ENCODE measurements around the gene ST13. TPM values are rescaled to one million over a fixed set of nuclear protein-coding genes. Genes with fewer than 3 reads are reported as not detected.
A peak's percentile ranks its signal among the peaks of the same experiment; 100 is the strongest.

The ST13 gene
- total and polyA plus RNA-seq, 2 experiments from 2014 or later: 159 to 238 TPM

DNA sequence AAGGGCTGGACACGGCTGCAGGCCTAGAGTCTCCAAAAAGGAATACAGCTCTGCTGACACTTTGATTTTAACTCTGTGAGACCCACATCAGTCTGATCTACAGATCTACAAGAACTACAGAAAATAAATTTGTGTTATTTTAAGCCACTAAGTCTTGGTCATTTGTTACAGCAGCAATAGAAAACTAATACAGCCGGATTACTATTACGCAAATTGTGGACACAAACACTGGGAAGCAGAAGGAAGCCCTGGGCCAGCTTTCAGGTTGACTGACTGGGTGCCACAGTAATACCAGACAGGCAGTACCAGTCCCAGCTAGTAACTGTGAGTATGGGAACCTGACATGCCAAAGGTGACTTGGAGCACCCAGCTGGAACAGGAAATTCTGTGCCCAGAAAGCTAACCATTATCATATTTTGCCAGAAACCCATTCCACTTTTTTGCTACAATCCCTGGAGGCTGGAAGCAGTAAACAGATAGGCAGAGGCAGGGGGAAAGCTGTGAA lies 50.7 kb downstream of the ST13 start:
- TF ChIP-seq, protein P1, sequence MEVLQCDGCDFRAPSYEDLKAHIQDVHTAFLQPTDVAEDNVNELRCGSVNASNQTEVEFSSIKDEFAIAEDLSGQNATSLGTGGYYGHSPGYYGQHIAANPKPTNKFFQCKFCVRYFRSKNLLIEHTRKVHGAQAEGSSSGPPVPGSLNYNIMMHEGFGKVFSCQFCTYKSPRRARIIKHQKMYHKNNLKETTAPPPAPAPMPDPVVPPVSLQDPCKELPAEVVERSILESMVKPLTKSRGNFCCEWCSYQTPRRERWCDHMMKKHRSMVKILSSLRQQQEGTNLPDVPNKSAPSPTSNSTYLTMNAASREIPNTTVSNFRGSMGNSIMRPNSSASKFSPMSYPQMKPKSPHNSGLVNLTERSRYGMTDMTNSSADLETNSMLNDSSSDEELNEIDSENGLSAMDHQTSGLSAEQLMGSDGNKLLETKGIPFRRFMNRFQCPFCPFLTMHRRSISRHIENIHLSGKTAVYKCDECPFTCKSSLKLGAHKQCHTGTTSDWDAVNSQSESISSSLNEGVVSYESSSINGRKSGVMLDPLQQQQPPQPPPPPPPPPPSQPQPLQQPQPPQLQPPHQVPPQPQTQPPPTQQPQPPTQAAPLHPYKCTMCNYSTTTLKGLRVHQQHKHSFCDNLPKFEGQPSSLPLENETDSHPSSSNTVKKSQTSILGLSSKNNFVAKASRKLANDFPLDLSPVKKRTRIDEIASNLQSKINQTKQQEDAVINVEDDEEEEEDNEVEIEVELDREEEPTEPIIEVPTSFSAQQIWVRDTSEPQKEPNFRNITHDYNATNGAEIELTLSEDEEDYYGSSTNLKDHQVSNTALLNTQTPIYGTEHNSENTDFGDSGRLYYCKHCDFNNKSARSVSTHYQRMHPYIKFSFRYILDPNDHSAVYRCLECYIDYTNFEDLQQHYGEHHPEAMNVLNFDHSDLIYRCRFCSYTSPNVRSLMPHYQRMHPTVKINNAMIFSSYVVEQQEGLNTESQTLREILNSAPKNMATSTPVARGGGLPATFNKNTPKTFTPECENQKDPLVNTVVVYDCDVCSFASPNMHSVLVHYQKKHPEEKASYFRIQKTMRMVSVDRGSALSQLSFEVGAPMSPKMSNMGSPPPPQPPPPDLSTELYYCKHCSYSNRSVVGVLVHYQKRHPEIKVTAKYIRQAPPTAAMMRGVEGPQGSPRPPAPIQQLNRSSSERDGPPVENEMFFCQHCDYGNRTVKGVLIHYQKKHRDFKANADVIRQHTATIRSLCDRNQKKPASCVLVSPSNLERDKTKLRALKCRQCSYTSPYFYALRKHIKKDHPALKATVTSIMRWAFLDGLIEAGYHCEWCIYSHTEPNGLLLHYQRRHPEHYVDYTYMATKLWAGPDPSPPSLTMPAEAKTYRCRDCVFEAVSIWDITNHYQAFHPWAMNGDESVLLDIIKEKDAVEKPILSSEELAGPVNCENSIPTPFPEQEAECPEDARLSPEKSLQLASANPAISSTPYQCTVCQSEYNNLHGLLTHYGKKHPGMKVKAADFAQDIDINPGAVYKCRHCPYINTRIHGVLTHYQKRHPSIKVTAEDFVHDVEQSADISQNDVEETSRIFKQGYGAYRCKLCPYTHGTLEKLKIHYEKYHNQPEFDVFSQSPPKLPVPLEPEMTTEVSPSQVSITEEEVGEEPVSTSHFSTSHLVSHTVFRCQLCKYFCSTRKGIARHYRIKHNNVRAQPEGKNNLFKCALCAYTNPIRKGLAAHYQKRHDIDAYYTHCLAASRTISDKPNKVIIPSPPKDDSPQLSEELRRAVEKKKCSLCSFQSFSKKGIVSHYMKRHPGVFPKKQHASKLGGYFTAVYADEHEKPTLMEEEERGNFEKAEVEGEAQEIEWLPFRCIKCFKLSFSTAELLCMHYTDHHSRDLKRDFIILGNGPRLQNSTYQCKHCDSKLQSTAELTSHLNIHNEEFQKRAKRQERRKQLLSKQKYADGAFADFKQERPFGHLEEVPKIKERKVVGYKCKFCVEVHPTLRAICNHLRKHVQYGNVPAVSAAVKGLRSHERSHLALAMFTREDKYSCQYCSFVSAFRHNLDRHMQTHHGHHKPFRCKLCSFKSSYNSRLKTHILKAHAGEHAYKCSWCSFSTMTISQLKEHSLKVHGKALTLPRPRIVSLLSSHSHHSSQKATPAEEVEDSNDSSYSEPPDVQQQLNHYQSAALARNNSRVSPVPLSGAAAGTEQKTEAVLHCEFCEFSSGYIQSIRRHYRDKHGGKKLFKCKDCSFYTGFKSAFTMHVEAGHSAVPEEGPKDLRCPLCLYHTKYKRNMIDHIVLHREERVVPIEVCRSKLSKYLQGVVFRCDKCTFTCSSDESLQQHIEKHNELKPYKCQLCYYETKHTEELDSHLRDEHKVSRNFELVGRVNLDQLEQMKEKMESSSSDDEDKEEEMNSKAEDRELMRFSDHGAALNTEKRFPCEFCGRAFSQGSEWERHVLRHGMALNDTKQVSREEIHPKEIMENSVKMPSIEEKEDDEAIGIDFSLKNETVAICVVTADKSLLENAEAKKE (CRISPR knock-in tag; IDR thresholded peaks at IDR 0.05): no peak
- TF ChIP-seq, protein P2, sequence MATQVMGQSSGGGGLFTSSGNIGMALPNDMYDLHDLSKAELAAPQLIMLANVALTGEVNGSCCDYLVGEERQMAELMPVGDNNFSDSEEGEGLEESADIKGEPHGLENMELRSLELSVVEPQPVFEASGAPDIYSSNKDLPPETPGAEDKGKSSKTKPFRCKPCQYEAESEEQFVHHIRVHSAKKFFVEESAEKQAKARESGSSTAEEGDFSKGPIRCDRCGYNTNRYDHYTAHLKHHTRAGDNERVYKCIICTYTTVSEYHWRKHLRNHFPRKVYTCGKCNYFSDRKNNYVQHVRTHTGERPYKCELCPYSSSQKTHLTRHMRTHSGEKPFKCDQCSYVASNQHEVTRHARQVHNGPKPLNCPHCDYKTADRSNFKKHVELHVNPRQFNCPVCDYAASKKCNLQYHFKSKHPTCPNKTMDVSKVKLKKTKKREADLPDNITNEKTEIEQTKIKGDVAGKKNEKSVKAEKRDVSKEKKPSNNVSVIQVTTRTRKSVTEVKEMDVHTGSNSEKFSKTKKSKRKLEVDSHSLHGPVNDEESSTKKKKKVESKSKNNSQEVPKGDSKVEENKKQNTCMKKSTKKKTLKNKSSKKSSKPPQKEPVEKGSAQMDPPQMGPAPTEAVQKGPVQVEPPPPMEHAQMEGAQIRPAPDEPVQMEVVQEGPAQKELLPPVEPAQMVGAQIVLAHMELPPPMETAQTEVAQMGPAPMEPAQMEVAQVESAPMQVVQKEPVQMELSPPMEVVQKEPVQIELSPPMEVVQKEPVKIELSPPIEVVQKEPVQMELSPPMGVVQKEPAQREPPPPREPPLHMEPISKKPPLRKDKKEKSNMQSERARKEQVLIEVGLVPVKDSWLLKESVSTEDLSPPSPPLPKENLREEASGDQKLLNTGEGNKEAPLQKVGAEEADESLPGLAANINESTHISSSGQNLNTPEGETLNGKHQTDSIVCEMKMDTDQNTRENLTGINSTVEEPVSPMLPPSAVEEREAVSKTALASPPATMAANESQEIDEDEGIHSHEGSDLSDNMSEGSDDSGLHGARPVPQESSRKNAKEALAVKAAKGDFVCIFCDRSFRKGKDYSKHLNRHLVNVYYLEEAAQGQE (IDR thresholded peaks at IDR 0.05; ENCODE audit: unreplicated experiment): no peak
- no peak for TF ChIP-seq STAT1 (IDR thresholded peaks at IDR 0.05; ENCODE audit: unreplicated experiment)
- no peak for TF ChIP-seq NANOG (IDR thresholded peaks at IDR 0.05; ENCODE audit: borderline replicate concordance)
- TF ChIP-seq, protein P3, sequence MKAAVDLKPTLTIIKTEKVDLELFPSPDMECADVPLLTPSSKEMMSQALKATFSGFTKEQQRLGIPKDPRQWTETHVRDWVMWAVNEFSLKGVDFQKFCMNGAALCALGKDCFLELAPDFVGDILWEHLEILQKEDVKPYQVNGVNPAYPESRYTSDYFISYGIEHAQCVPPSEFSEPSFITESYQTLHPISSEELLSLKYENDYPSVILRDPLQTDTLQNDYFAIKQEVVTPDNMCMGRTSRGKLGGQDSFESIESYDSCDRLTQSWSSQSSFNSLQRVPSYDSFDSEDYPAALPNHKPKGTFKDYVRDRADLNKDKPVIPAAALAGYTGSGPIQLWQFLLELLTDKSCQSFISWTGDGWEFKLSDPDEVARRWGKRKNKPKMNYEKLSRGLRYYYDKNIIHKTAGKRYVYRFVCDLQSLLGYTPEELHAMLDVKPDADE (IDR thresholded peaks at IDR 0.05): no peak
- no peak for TF ChIP-seq EZH2phosphoT487 (IDR thresholded peaks at IDR 0.05; ENCODE audit: unreplicated experiment)
- TF ChIP-seq, protein P4, sequence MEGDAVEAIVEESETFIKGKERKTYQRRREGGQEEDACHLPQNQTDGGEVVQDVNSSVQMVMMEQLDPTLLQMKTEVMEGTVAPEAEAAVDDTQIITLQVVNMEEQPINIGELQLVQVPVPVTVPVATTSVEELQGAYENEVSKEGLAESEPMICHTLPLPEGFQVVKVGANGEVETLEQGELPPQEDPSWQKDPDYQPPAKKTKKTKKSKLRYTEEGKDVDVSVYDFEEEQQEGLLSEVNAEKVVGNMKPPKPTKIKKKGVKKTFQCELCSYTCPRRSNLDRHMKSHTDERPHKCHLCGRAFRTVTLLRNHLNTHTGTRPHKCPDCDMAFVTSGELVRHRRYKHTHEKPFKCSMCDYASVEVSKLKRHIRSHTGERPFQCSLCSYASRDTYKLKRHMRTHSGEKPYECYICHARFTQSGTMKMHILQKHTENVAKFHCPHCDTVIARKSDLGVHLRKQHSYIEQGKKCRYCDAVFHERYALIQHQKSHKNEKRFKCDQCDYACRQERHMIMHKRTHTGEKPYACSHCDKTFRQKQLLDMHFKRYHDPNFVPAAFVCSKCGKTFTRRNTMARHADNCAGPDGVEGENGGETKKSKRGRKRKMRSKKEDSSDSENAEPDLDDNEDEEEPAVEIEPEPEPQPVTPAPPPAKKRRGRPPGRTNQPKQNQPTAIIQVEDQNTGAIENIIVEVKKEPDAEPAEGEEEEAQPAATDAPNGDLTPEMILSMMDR (conservative IDR thresholded peaks at IDR 0.05; ENCODE audit: low read depth in 2 of 2): no peak
- no peak for TF ChIP-seq CREB1 (CRISPR knock-in tag; IDR thresholded peaks at IDR 0.05; ENCODE audit: low read depth)
- TF ChIP-seq EZH2 (IDR thresholded peaks at IDR 0.05; ENCODE audit: low read depth, unreplicated experiment): no peak
- TF ChIP-seq JUNB (IDR thresholded peaks at IDR 0.05; ENCODE audit: unreplicated experiment): no peak
- TF ChIP-seq POLR2AphosphoS5 (IDR thresholded peaks at IDR 0.05; ENCODE audit: low read depth): no peak
- H3K27ac Mint-ChIP-seq: no peak overlapping the region
- no peak overlapping the region for H2AFZ ChIP-seq
- no peaks in the 10 kb centered on the region for H3K27me3 Mint-ChIP-seq (ENCODE audit: insufficient read depth, low read depth, poor library complexity)
- DNase-seq (ENCODE audit: low spot score): no peak
- no peak overlapping the region for H3K4me3 Mint-ChIP-seq
- H3K36me3 ChIP-seq (ENCODE audit: insufficient read depth): no peaks in the 10 kb centered on the region
- H3K4me3 ChIP-seq: no peak overlapping the region
- no peaks in the 10 kb centered on the region for H3K4me1 ChIP-seq (ENCODE audit: insufficient read depth)
- peaks cover 90% of the 10 kb centered on the region for H3K79me2 ChIP-seq (replicated peaks; ENCODE audit: insufficient read depth)
- no peaks in the 10 kb centered on the region; the same call in 1 of the 2 replicates for H3F3A ChIP-seq (replicated peaks; ENCODE audit: low read depth)
- no peaks in the 10 kb centered on the region for H3K9me3 Mint-ChIP-seq
- H3K9me2 ChIP-seq (ENCODE audit: insufficient read depth): no peaks in the 10 kb centered on the region
- H3K4me1 Mint-ChIP-seq: no peaks in the 10 kb centered on the region
- no peak overlapping the region for H3K4me2 ChIP-seq
- peak overlapping the region; percentile 70 for H3K27ac ChIP-seq (ENCODE audit: low read depth)
- peaks cover 3% of the 10 kb centered on the region; the same call in 2 of the 3 replicates for H3K36me3 Mint-ChIP-seq (ENCODE audit: low read depth)
- no peaks in the 10 kb centered on the region for H3K27me3 ChIP-seq (ENCODE audit: insufficient read depth)
- ATAC-seq: no peak
- H4K20me1 ChIP-seq (replicated peaks; ENCODE audit: insufficient read depth): peaks cover 23% of the 10 kb centered on the region; the same call in 1 of the 2 replicates
